ENCODE measurements around the gene KRT85. TPM values are rescaled to one million over a fixed set of nuclear protein-coding genes. Genes with fewer than 3 reads are reported as not detected.
"Not testable (repeated sequence)": the region's sequence is repeated elsewhere in the genome, so short reads cannot be mapped to it uniquely, and the experiment has no call there.

KRT85 gene
- total RNA-seq, 5 donors from 2014 or later (not counting 1 experiment from before 2014, with no cell fraction given) = not detected

- CTCF ChIA-PET = no interaction called here
- no peak overlapping the region for H3K4me3 Mint-ChIP-seq
- POLR2A ChIA-PET = no interaction called here
- no peaks in the 10 kb centered on the region for H3K36me3 ChIP-seq (ENCODE audit: control insufficient read depth in 2 of 2, extremely low read depth in 1 of 2, insufficient read depth in 1 of 2, low read length in 1 of 2)
- H3K27ac ChIP-seq (ENCODE audit: low read length) = no peak overlapping the region
- WGBS (ENCODE audit: insufficient coverage) = 81% methylated on average over 5 of the region's 10 CpGs
- H3K27me3 Mint-ChIP-seq = peaks cover 10 to 20% of the 10 kb centered on the region in 2 donors
- no peak for ATAC-seq (replicated peaks in 1 of 4)
- no peaks in the 10 kb centered on the region for H3K36me3 Mint-ChIP-seq
- no peaks in the 10 kb centered on the region for H3K4me1 Mint-ChIP-seq
- peaks cover 0 to 28% of the 10 kb centered on the region in 2 experiments for H3K27me3 ChIP-seq (replicated peaks in 1 of 2; ENCODE audit: control insufficient read depth in 2 of 2, extremely low read depth in 1 of 2, insufficient read depth in 2 of 2, low read length in 1 of 2)
- no peaks in the 10 kb centered on the region for H3K9me3 Mint-ChIP-seq
- no peak overlapping the region for H3K4me3 ChIP-seq (ENCODE audit: control insufficient read depth in 1 of 2, extremely low read depth in 1 of 2, low read length in 1 of 2)
- H3K27ac Mint-ChIP-seq = no peak overlapping the region
- no peaks in the 10 kb centered on the region for H3K4me1 ChIP-seq (ENCODE audit: control insufficient read depth in 1 of 2, extremely low read depth in 1 of 2, insufficient read depth in 2 of 2, low read length in 2 of 2)
- DNase-seq = no peak
- H3K9me3 ChIP-seq = no peaks in the 10 kb centered on the region
Observed at GRCh38 chr12:52411815-52412214, 44.5 kb upstream of the KRT85 start.

GRCh38 chr12:52410589-52411248 is 43.4 kb upstream of the KRT85 start:
- H3K4me1 Mint-ChIP-seq; H3K36me3 Mint-ChIP-seq; H3K9me3 ChIP-seq; H3K4me3 ChIP-seq (ENCODE audit: control insufficient read depth in 1 of 2, extremely low read depth in 1 of 2, low read length in 1 of 2); ATAC-seq (replicated peaks in 1 of 4); H3K4me3 Mint-ChIP-seq; H3K36me3 ChIP-seq (ENCODE audit: control insufficient read depth in 2 of 2, extremely low read depth in 1 of 2, insufficient read depth in 1 of 2, low read length in 1 of 2); H3K27ac ChIP-seq (ENCODE audit: low read length); DNase-seq; H3K9me3 Mint-ChIP-seq; CTCF ChIA-PET; POLR2A ChIA-PET; H3K27ac Mint-ChIP-seq; H3K4me1 ChIP-seq (ENCODE audit: control insufficient read depth in 1 of 2, extremely low read depth in 1 of 2, insufficient read depth in 2 of 2, low read length in 2 of 2): not testable (repeated sequence)
- peaks cover 10 to 17% of the 10 kb centered on the region in 2 donors for H3K27me3 Mint-ChIP-seq
- H3K27me3 ChIP-seq (replicated peaks in 1 of 2; ENCODE audit: control insufficient read depth in 2 of 2, extremely low read depth in 1 of 2, insufficient read depth in 2 of 2, low read length in 1 of 2) = peaks cover 0 to 28% of the 10 kb centered on the region in 2 experiments
- no CpG with 5 or more reads among the region's 1 CpG for WGBS (ENCODE audit: insufficient coverage)

- DNase-seq (no peak), ATAC-seq (replicated peaks in 1 of 4) (no peak)
- Mint-ChIP-seq H3K4me1 (no peaks in the 10 kb centered on the region), H3K27me3 (peaks cover 9 to 11% of the 10 kb centered on the region in 2 donors), H3K36me3 (no peaks in the 10 kb centered on the region), H3K27ac (no peak overlapping the region), H3K4me3 (no peak overlapping the region), H3K9me3 (no peaks in the 10 kb centered on the region)
- Histone ChIP-seq H3K27ac (ENCODE audit: low read length) (no peak overlapping the region), H3K36me3 (ENCODE audit: control insufficient read depth in 2 of 2, extremely low read depth in 1 of 2, insufficient read depth in 1 of 2, low read length in 1 of 2) (no peaks in the 10 kb centered on the region), H3K27me3 (replicated peaks in 1 of 2; ENCODE audit: control insufficient read depth in 2 of 2, extremely low read depth in 1 of 2, insufficient read depth in 2 of 2, low read length in 1 of 2) (peaks cover 0 to 29% of the 10 kb centered on the region in 2 experiments), H3K9me3 (no peaks in the 10 kb centered on the region), H3K4me3 (ENCODE audit: control insufficient read depth in 1 of 2, extremely low read depth in 1 of 2, low read length in 1 of 2) (no peak overlapping the region), H3K4me1 (ENCODE audit: control insufficient read depth in 1 of 2, extremely low read depth in 1 of 2, insufficient read depth in 2 of 2, low read length in 2 of 2) (no peaks in the 10 kb centered on the region)
- CTCF ChIA-PET = no interaction called here
- POLR2A ChIA-PET = no interaction called here
- WGBS (ENCODE audit: insufficient coverage) = 68% methylated on average over 4 of the region's 5 CpGs
Observed at GRCh38 chr12:52407918-52408317, 40.6 kb upstream of the KRT85 start.

GRCh38 chr12:52405922-52406385 is 38.7 kb upstream of the KRT85 start, which contains the start of gene KRT82:
TSS of gene KRT82 (minus strand) at chr12:52406335. CDS start at chr12:52406277, 58 bp downstream.
- no peaks in the 10 kb centered on the region for H3K4me1 Mint-ChIP-seq
- H3K27ac Mint-ChIP-seq = no peak within 1 kb of the TSS
- H3K4me3 Mint-ChIP-seq = no peak within 1 kb of the TSS
- H3K36me3 ChIP-seq (ENCODE audit: control insufficient read depth in 2 of 2, extremely low read depth in 1 of 2, insufficient read depth in 1 of 2, low read length in 1 of 2) = no peaks in the 10 kb centered on the region
- H3K36me3 Mint-ChIP-seq = no peaks in the 10 kb centered on the region
- ChIA-PET CTCF (interaction anchor here in 1 of 2 donors (0.6 kb wide), 1 partner anchor 127 kb away, joined by 5 read pairs; no protein-coding TSS in a partner anchor), POLR2A (interaction anchor here in 1 of 2 donors (0.6 kb wide), 1 partner anchor 534 kb away, joined by 3 read pairs; no protein-coding TSS in a partner anchor)
- no peaks in the 10 kb centered on the region for H3K9me3 ChIP-seq
- H3K9me3 Mint-ChIP-seq = no peaks in the 10 kb centered on the region
- H3K27me3 Mint-ChIP-seq = peaks cover 9 to 14% of the 10 kb centered on the region in 2 donors
- ATAC-seq (replicated peaks in 1 of 4) = no peak
- peaks cover 0 to 18% of the 10 kb centered on the region in 2 experiments for H3K27me3 ChIP-seq (replicated peaks in 1 of 2; ENCODE audit: control insufficient read depth in 2 of 2, extremely low read depth in 1 of 2, insufficient read depth in 2 of 2, low read length in 1 of 2)
- no peak within 1 kb of the TSS for H3K27ac ChIP-seq (ENCODE audit: low read length)
- H3K4me3 ChIP-seq (ENCODE audit: control insufficient read depth in 1 of 2, extremely low read depth in 1 of 2, low read length in 1 of 2) = no peak within 1 kb of the TSS
- DNase-seq = no peak
- no peaks in the 10 kb centered on the region for H3K4me1 ChIP-seq (ENCODE audit: control insufficient read depth in 1 of 2, extremely low read depth in 1 of 2, insufficient read depth in 2 of 2, low read length in 2 of 2)
- WGBS (ENCODE audit: insufficient coverage) = 78% methylated on average over 9 of the region's 14 CpGs

DNA sequence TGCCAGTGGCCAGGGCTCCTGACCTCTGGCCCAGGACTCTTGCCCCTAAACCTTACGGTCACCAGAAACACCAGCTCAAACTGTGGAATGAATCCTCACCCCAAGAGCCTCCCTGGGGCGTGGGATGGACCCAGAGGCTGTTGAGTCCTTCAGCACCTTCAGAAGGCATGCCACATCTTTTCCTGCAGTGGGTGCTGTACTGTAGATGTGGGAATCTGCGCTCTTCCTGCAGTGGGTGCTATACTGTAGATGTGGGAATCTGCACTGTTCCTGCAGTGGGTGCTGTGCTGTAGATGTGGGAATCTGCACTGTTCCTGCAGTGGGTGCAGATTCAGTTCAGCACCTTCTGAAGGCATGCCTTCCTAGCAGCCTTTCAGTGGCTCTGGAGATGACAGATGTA is 37.7 kb upstream of the KRT85 start:
- ChIA-PET POLR2A (interaction anchor here in 1 of 2 donors (0.7 kb wide), 1 partner anchor 96 kb away, joined by 3 read pairs; no protein-coding TSS in a partner anchor), CTCF (no interaction called here)
- H3K27me3 ChIP-seq (replicated peaks in 1 of 2; ENCODE audit: control insufficient read depth in 2 of 2, extremely low read depth in 1 of 2, insufficient read depth in 2 of 2, low read length in 1 of 2) = peaks cover 0 to 27% of the 10 kb centered on the region in 2 experiments
- Mint-ChIP-seq H3K27me3 (peaks cover 9 to 18% of the 10 kb centered on the region in 2 donors), H3K4me3 (no peak overlapping the region), H3K9me3 (no peaks in the 10 kb centered on the region), H3K27ac (no peak overlapping the region), H3K36me3 (no peaks in the 10 kb centered on the region), H3K4me1 (no peaks in the 10 kb centered on the region)
- H3K36me3 ChIP-seq (ENCODE audit: control insufficient read depth in 2 of 2, extremely low read depth in 1 of 2, insufficient read depth in 1 of 2, low read length in 1 of 2) = no peaks in the 10 kb centered on the region
- no peak overlapping the region for H3K4me3 ChIP-seq (ENCODE audit: control insufficient read depth in 1 of 2, extremely low read depth in 1 of 2, low read length in 1 of 2)
- no peaks in the 10 kb centered on the region for H3K4me1 ChIP-seq (ENCODE audit: control insufficient read depth in 1 of 2, extremely low read depth in 1 of 2, insufficient read depth in 2 of 2, low read length in 2 of 2)
- ATAC-seq (replicated peaks in 1 of 4) (no peak), DNase-seq (no peak)
- WGBS (ENCODE audit: insufficient coverage) = no CpG with 5 or more reads among the region's 3 CpGs
- no peak overlapping the region for H3K27ac ChIP-seq (ENCODE audit: low read length)
- no peaks in the 10 kb centered on the region for H3K9me3 ChIP-seq

DNA sequence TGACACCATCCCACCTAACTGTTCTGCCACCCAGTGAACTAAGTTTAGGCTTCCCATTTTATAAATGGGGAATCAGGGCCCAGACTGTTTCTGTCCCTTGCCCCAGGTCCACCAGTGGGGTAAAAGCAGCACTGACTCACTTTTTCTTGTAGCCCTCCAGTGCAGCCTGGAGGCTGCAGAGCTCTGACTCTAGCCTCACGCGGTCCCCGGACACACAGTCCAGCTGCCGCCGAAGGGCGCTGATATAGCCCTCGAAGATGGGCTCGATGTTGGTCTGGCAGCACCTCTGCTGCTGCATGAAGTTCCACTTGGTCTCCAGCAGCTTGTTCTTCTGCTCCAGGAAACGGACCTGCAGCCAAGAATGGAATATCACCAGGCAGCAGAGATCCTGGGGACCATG is 36.3 kb upstream of the KRT85 start:
- Mint-ChIP-seq H3K4me3 (no peak overlapping the region), H3K4me1 (no peaks in the 10 kb centered on the region), H3K9me3 (no peaks in the 10 kb centered on the region), H3K27ac (no peak overlapping the region), H3K27me3 (peaks cover 11 to 19% of the 10 kb centered on the region in 2 donors), H3K36me3 (no peaks in the 10 kb centered on the region)
- CTCF ChIA-PET = interaction anchor here in 1 of 2 donors (0.7 kb wide), 1 partner anchor 27 kb away, joined by 3 read pairs; no protein-coding TSS in a partner anchor
- Histone ChIP-seq H3K36me3 (ENCODE audit: control insufficient read depth in 2 of 2, extremely low read depth in 1 of 2, insufficient read depth in 1 of 2, low read length in 1 of 2) (no peaks in the 10 kb centered on the region), H3K9me3 (no peaks in the 10 kb centered on the region), H3K4me1 (ENCODE audit: control insufficient read depth in 1 of 2, extremely low read depth in 1 of 2, insufficient read depth in 2 of 2, low read length in 2 of 2) (no peaks in the 10 kb centered on the region), H3K4me3 (ENCODE audit: control insufficient read depth in 1 of 2, extremely low read depth in 1 of 2, low read length in 1 of 2) (no peak overlapping the region), H3K27ac (ENCODE audit: low read length) (no peak overlapping the region), H3K27me3 (replicated peaks in 1 of 2; ENCODE audit: control insufficient read depth in 2 of 2, extremely low read depth in 1 of 2, insufficient read depth in 2 of 2, low read length in 1 of 2) (peaks cover 0 to 38% of the 10 kb centered on the region in 2 experiments)
- POLR2A ChIA-PET = no interaction called here
- 90% methylated on average over 9 of the region's 9 CpGs for WGBS (ENCODE audit: insufficient coverage)
- ATAC-seq (replicated peaks in 1 of 4) (no peak), DNase-seq (no peak)
